AG10803 (cell line): ENCODE data around the gene CDC42BPB.

Source experiments
- DNase-seq: peaks from one replicate; pipeline ENCODE4 v3.0.0; 2010; ENCODE audit warnings: low read depth
- H3K4me3 ChIP-seq: 2 replicates; pipeline ENCODE4 v1.5.1; 2011; ENCODE audit warnings: mild to moderate bottlenecking, low read length, control low read depth
- TF ChIP-seq, protein P1 (sequence below): conservative IDR thresholded peaks from 2 replicates; pipeline ENCODE4 v1.5.1; 2011; ENCODE audit warnings: mild to moderate bottlenecking, low read length, control low read depth, inconsistent platforms

CDC42BPB gene

DNA sequence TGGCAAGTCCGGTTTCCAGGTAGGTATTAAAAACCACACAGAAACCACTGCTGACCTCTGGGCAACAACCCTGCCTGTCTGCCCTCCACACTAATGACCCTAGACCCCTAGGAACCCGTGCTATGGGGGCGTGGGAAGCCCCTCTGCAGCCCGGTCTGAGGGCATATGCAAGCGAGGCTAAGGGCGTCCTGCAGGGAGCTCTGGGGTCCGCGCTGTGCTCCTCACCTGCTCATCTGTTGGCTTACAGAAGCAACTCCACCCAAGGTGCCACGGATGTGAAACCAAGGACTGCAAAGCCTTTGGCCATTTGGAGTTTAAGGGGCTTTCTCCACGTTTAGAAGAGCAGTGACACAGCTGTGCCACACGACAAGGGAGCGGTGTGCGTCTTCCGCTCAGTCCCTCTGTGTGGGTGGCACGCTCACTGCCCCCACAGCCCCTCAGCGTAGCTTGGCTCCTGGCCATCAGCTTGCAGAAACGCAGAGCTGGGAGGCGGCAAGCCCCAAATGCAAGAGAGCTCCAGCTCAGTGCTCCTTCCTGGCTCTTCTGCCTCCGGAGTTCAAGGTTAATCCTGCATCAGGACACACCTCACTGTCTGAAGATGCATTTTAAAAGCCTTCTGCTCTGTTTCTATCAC, 116.5 kb downstream of the CDC42BPB start:
- no peak overlapping the region for H3K4me3 ChIP-seq
- DNase-seq, result no peak
- TF ChIP-seq, protein P1, sequence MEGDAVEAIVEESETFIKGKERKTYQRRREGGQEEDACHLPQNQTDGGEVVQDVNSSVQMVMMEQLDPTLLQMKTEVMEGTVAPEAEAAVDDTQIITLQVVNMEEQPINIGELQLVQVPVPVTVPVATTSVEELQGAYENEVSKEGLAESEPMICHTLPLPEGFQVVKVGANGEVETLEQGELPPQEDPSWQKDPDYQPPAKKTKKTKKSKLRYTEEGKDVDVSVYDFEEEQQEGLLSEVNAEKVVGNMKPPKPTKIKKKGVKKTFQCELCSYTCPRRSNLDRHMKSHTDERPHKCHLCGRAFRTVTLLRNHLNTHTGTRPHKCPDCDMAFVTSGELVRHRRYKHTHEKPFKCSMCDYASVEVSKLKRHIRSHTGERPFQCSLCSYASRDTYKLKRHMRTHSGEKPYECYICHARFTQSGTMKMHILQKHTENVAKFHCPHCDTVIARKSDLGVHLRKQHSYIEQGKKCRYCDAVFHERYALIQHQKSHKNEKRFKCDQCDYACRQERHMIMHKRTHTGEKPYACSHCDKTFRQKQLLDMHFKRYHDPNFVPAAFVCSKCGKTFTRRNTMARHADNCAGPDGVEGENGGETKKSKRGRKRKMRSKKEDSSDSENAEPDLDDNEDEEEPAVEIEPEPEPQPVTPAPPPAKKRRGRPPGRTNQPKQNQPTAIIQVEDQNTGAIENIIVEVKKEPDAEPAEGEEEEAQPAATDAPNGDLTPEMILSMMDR, result no peak

- no peak for DNase-seq
- TF ChIP-seq, protein P1, result no peak
- no peak overlapping the region for H3K4me3 ChIP-seq
Measured at GRCh38 chr14:102939820-102940561, 117.4 kb downstream of the CDC42BPB start.

- TF ChIP-seq, protein P1, result no peak
- H3K4me3 ChIP-seq, result no peak overlapping the region
- no peak for DNase-seq
Measured at GRCh38 chr14:102939329-102939728, 118.0 kb downstream of the CDC42BPB start.

GRCh38 chr14:102938191-102938590, 119.2 kb downstream of the CDC42BPB start:
- DNase-seq, result no peak
- H3K4me3 ChIP-seq, result no peak overlapping the region
- TF ChIP-seq, protein P1, result no peak

GRCh38 chr14:102937331-102938175, 119.8 kb downstream of the CDC42BPB start:
- no peak overlapping the region for H3K4me3 ChIP-seq
- no peak for DNase-seq
- TF ChIP-seq, protein P1, result no peak

- H3K4me3 ChIP-seq, result no peak overlapping the region
- TF ChIP-seq, protein P1, result no peak
- DNase-seq, result no peak
Measured at GRCh38 chr14:102935756-102936155, 121.6 kb downstream of the CDC42BPB start.
